GM10248 (cell line): ENCODE data around the gene MEF2D.

Experiments used
- CTCF ChIA-PET: fragments of 300-600 bp; sonication (Branson Sonifier 250); formaldehyde crosslinking; extraction: SDS; loops from one replicate; lab custom pipeline; 2021; ENCODE audit warnings: antibody characterized with exemption; lab: Yijun Ruan, JAX
- POLR2A ChIA-PET: fragments of 350-650 bp; sonication (Branson Sonifier 250); formaldehyde crosslinking; extraction: SDS; loops from one replicate; lab custom pipeline; 2020; ENCODE audit warnings: antibody characterized with exemption; lab: Yijun Ruan, JAX
- DNase-seq: peaks from one replicate; pipeline ENCODE4 v3.0.0; 2012; ENCODE audit errors: extremely low spot score
- CTCF ChIP-seq: IDR thresholded peaks from 2 replicates; pipeline ENCODE4 v1.5.1; 2012; ENCODE audit warnings: mild to moderate bottlenecking, low read depth; ENCODE audit errors: extremely low read depth, missing control alignments, control extremely low read depth

The MEF2D gene

GRCh38 chr1:156461109-156461508 lies 39.5 kb downstream of the MEF2D start:
- ChIA-PET POLR2A (no interaction called here), CTCF (interaction anchor here (0.9 to 4.6 kb wide), 7 partner anchors 9 to 75 kb away, joined by 3 to 42 read pairs (median 4); no protein-coding TSS in a partner anchor)
- no peak for DNase-seq
- TF ChIP-seq CTCF, result no peak

- ChIA-PET POLR2A (no interaction called here), CTCF (interaction anchor here (1.2 to 4.6 kb wide), 6 partner anchors 10 to 266 kb away, joined by 3 to 42 read pairs (median 4); no protein-coding TSS in a partner anchor)
- DNase-seq, result no peak
- TF ChIP-seq CTCF, result no peak
Observed at GRCh38 chr1:156460525-156460924, 40.0 kb downstream of the MEF2D start.

- DNase-seq, result no peak
- CTCF ChIA-PET, result interaction anchor here (0.9 to 4.6 kb wide), 18 partner anchors 9 to 169 kb away, joined by 3 to 42 read pairs (median 4); partner anchors contain the start of gene MEF2D
- POLR2A ChIA-PET, result interaction anchor here (0.7 to 1.5 kb wide), 3 partner anchors 22 to 64 kb away, joined by 3 to 15 read pairs (median 9); no protein-coding TSS in a partner anchor
- TF ChIP-seq CTCF, result no peak
Observed at GRCh38 chr1:156458181-156458503, 42.4 kb downstream of the MEF2D start.

GRCh38 chr1:156456625-156457465 lies 43.7 kb downstream of the MEF2D start:
- ChIA-PET CTCF (interaction anchor here (0.6 to 12.1 kb wide), 29 partner anchors 10 to 270 kb away, joined by 3 to 480 read pairs (median 4); partner anchors contain the start of genes MEF2D and NAXE), POLR2A (interaction anchor here (0.5 to 1.5 kb wide), 14 partner anchors 9 to 293 kb away, joined by 3 to 15 read pairs (median 4); partner anchors contain the start of genes GPATCH4 and MEF2D)
- peak; percentile 98 for DNase-seq
- no peak for TF ChIP-seq CTCF

DNA sequence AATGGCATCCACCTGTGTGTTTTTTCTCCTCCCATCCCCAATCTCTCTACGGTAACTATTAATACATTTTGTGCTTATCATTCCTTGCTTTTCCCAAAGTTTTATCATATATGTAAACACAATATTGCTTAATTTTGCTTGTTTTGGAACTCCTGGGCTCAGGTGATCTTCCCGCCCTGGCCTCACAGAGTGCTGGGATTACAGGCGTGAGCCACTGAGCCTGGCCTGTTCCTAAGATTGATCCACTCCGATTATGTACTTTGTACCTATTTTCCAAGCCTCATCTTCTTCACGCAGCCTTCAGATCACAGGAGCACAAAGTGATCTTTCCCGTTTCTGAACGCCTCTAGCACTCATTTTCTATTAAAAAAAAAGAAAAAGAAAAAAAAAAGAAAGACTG lies 45.2 kb downstream of the MEF2D start:
- DNase-seq, result no peak
- ChIA-PET CTCF (interaction anchor here (1.0 to 12.1 kb wide), 5 partner anchors 9 to 271 kb away, joined by 3 to 480 read pairs (median 10); no protein-coding TSS in a partner anchor), POLR2A (interaction anchor here (0.7 kb wide), 1 partner anchor 701 kb away, joined by 3 read pairs; no protein-coding TSS in a partner anchor)
- TF ChIP-seq CTCF, result no peak

GRCh38 chr1:156452907-156453306 lies 47.7 kb downstream of the MEF2D start:
- no peak for TF ChIP-seq CTCF
- ChIA-PET POLR2A (no interaction called here), CTCF (interaction anchor here (1.1 to 12.1 kb wide), 3 partner anchors 61 to 156 kb away, joined by 3 to 480 read pairs (median 8); no protein-coding TSS in a partner anchor)
- DNase-seq, result no peak
